ENCODE data around the gene IRF7.

Gene IRF7

DNA sequence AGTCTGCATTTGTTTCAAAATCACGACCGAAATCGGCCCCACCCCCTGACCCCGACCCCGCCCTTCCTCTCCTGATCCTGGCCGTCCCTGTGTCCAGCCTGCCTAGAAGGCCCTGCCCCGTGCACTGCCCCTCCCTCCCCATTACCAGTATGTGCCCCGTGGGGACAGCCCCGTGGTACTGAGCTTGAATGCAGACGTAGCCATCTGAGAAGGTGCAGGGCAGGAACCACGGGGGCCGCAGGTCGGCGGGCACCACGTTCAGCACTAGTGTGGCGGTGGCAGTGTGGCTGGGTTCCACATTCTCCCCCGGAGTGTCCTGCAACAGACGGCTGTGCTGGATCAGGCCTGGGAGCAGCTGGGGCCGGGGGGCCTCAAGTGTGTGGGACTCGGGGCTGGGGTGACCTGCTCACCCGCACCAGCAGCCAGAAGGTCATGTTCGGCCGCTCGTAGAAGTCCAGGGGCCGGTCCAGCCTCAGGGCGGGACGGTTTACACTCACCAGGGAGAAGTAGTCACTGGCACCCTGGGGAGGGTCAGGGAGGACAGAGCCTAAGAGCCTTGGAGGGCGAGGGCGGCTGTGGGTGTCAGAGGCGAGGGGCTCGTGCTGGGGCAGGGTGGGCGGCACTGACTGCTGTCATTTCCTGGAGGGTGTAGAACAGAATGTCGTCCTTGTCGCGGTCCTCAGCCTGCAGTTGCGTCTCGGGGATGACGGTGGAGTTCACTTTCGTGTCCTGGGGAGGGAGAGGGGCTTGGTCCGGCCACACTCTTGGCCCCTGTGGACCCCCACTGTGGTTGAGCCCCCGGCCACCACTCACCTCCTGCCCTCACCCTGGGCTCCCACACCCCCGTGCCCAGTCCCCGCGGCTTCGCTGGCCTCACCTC, 5.4 kb upstream of the IRF7 start:
- DNase-seq = no peak

DNA sequence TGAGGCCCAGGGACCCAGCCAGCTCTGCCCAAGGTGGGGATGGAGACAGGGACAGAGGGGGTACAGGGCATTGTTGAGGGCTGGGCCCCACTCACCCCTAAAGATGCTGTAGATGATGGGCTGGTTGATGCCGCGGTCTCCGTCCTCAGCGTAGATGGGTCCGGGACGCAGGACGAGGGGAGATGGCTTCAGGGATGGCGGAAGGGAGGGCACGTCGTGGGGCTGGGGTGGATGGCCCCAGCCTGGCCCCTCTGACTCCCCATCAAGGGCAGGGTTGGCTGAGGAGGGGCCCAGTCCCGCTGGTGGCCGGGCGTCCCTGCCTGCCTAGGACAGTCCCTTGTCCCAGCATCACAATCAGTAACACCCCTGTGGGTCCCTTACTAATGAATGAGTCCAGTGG, 4.5 kb upstream of the IRF7 start:
- no peak for DNase-seq

DNA sequence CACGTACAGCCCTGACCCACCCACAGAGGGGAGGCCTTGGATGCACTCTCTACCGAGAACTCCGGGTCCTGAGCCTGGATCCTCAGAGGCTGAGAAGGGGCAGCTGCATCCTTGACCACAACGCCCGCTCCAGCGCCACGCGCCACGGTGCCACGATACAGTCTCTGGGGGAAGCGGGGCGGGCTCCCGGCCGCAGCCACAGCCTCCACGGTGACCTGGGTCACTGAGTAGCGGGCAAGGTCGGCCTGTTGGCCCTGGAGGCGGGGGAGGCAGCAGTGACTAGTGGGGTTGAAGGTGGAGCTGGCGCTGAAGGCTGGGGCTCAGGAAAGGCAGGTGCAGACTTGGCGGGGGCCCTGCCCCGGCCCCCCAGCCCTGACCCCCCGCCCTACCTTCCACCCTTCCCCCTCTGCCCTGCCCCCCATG, 3.9 kb upstream of the IRF7 start:
- no peak for DNase-seq

DNA sequence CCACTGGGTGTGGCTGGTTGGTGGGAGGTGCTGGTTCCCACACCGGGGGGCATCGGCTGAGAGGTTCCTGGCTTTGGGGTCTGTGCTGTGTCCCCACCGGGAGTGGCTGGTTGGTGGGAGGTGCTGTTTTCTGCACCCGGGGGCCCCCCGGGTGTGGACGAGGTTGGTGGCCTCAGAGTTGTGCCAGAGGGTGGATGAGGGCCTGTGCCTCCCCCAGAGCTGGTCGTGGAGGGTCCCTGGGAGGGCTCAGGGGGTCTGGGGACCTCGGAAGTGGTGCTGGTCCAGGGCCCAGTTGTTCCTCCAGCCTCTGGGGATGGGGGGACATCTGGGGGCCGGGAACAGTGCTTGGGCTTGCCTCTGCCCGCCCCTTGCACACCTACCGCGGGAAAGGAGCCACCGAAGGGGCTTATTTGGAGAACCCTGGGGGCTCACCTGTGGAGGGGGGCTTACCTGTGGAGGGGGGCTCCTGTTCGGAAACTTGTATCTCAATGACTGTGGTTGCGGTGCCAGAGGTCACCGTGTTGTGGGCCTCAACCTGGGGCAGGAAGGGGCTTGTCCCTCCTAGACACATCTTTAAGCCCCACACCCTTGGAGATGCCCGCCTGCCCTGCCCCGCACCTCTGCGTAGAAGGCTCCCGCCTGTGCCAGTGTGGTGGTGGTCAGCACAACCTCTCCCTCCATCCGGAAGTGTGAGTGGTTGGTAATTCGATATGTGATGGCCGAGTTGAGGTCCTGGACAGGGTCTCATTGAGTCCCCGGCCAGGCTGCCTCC, 3.3 kb upstream of the IRF7 start:
- DNase-seq = no peak

DNA sequence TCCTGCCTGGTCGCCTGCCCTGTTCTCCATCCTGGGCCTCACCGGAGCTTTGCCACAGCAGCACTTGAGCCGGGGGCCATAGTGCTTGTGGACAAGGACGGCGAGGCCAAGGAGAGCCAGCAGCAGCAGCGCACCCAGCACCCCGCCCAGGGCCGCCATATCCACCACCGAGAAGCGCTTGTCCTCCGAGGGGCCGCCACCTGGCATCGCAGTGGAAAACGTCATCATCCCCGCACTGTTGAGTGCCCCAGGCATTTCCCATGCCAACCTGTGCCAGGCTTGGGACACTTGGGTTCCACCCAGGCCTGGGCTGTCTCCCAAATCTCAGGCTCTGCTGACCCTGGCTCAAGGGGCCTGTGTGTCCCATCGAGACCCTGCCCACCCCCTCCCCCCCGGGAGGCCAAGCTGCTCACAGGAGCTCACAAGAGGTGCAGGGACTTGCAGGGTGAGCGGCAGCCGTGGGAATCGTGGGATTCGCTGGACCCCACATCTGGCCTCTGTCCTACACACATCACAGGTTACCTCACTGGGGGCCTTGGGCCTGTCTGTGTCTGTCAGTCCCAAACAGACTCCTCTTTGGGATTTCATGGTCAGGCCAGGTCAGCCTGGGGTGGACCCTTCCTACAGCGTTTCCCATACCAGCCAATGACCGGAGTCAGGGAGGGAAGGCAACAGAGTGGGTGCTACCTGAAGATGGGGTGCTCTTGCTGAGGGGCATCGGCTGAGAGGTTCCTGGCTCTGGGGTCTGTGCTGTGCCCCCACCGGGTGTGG, 2.3 kb upstream of the IRF7 start:
- no peak for DNase-seq

DNA sequence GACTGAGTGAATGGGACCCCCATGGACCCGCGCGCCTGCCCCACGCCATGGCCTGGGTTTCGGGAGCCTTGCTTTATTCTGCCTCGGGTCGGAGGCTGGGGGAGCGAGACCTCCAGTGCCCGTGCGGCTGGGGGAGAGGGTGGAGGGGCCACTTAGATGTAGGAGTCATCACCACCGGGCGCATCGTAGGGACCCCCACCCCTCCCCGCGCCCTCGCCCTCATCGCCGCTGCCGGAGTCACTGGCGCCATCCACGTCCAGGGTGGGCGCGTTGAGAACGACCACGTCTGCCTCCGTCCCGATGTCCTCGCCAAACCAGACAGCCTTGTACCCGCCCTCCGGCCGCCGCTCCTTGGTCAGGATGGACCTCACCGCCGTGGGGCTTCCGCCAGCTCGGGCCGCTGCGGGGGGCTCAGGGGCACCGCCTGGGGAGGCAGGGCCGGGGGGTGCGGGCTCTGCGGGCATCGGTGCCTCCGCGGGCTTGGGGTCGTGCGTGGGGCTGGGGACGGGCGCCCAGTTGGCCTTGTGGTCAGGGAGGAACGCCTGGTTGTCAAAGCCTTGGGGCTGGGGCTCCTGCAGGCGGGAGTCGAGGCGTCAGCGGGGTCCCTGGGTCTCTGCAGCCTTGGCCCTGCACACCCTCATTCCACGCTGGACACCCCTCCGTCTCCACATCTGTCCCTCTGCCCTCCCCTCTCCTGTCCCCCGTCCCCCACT, 1.6 kb upstream of the IRF7 start:
- no peak for DNase-seq

DNA sequence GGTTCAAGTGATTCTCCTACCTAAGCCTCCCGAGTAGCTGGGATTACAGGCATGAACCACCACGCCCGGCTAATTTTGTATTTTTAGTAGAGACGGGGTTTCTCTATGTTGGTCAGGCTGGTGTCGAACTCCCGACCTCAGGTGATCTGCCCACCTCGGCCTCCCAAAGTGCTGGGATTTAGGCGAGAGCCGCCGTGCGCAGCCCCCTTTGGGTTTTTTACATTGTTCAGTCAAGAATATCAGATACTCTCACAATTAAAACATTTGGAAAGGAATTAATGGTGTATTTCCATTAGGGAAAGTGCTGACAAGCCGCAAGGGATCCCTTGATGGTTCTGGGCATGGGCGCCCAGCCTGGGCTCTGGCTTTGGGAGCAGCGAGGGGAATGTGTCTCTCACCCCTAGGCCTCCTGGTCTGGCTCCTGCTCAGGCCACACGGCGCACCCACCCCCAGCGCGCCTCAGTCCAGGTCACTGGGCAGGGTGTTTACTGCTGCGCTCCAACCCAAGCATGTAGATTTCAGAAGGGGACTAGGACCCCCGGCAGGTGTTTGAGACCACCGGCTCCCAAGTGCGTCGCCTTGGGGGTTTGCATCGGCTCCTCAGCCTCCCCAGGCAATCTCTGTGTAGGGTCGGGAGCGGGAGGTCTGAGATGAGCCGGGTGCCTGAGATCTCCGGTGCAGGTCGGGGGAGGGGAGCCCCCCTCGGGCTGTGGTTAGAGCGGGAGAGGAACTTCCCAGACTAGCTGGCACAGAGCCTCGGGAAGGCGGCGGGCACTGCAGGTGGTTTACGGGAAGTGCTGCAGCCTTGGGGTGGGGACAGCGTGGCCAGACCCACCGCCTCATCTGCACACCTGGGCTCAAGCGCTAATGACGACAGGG, 809 bp upstream of the IRF7 start:
- DNase-seq = peak in 1 of 3 donors; percentile 36

DNA sequence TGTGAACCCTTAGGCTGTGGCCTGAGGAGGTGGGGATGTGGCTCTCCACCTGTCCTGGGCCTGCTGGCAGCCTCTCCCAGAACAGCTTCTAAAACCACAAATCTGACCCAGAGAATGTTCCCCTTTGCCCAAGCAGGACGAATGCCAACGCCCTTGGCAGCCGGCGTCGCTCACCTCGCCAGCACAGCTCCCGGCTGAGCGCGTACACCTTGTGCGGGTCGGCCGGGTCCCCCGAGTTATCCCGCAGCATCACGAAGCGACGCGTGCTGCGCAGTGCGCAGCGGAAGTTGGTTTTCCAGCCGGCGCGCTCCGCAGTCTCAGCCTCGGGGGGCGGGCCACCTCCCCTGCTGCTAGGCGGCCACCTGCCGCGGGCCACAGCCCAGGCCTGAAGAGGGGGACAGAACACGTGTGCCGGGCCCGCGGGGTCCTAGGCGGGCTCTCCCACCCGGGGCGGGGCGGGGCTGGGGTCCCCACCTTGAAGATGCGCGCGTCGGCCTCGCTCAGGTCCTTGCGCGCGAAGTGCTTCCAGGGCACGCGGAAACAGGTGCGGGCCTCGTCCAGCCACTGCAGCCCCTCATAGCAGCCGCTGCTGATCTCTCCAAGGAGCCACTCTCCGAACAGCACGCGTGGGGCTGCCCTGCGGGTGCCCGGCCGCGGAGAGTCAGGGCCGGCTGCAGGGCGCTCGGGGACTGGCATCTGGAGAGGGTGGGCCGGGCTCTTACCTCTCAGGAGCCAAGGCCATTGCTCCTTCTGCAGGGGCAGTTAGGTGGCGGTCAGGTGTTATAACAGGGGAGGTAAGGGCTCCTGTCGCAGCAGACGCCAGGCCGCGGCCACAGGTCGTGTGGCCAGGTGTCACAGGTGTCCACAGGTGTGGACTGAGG, 887 bp downstream of the IRF7 start:
- peak in 1 of 3 donors; percentile 28 for DNase-seq

DNA sequence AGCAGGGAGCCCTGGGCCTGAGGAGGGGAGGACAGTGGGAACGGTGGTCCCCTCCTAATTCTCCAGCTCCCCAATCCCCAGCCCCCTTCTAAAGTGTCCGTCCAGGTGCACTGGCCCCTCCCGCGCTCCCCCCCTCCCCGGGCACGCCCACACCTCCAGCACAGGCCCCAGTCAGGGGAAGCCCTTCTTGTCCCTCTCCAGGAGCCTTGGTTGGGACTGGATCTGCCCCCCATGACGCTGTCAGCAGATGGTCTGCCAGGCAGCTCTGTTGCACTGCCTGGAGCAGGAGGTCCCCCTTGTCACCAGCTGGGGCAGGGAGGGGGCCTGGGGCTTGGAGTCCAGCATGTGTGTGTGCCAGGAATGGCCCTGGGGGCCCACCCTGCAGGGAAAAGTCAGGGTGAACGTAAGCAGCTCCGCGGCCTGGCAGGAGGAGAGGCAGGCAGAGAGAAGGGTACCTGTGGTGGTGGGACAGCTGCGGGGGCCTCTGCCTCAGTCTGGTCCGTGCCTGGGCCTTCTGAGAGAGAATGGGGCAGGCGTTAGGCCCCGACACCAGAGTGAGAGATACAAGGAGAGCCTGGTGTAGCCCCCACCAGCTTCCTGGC, 1.6 kb downstream of the IRF7 start:
- DNase-seq = no peak

DNA sequence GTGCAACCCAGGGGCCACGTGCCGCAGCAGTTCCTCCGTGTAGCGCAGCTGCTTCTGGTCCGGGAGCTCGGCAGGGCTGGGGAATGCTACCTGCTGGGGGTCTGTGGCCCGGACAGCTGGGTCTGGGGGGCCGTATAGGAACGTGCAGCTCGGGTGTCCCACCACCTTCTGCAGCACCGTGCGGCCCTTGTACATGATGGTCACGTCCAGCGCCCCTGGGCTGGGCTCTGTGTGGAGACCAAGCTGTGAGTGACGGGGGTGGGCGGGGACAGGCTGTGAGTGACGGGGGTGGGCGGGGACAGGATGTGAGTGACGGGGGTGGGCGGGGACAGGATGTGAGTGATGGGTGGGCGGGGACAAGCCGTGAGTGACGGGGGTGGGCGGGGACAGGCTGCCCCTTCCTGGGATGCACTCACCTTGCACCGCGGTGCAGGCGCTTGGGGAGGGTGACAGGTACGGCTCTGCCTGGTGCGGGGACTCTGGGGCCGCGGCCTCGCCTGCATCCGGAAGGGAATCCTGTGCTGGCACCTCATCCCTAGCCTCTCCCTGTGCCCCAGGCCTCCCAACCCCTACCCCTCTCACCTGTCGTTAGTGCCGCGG, 2.3 kb downstream of the IRF7 start:
- peak; percentile 74 to 95 (median 78) for DNase-seq

DNA sequence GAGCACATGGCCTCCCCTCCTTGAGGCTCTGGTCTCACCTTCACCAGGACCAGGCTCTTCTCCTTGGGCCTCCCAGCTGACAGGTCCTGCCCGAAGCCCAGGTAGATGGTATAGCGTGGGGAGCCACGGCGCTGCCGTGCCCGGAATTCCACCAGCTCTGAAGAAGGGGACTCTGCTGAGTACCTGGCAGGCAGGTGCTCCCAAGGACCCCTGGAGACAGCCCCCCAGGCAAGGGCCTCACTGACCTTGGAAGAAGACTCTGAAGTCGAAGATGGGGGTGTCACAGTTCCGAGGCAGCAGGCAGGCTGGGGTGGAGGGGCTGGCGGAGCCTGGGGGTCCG, 2.8 kb downstream of the IRF7 start:
- no peak for DNase-seq

DNA sequence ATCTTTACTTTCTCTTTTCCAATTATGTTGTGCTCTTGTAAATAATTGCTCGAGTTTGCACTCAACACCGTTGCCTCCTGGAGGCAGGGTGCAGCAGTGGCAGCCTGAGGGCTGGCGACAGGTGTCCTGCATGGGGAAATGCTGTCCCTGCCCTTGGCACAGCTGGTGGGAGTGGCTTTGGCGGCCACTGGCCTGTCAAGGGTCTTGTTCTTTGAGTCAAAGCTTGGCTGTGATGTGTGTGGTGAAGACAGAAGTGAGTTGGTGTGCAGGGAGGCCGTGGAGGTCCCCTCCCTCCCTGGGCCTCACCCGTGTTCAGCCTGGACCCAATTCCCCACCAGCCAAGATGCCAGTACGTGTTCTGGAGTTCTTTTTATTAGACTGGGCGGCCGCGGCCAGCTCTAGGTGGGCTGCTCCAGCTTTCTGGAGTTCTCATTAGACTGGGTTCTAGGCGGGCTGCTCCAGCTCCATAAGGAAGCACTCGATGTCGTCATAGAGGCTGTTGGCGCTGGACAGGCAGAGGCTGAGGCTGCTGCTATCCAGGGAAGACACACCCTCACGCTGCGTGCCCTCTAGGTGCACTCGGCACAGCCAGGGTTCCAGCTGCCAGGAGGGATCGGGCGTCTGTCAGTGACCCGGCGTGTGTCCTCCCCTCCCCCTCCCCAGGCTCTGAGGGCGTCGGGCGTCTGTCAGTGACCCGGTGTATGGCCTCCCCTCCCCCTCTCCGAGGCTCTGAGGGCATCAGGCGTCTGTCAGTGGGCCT, 3.4 kb downstream of the IRF7 start:
- DNase-seq = peak; percentile 29 to 48 (median 47)

DNA sequence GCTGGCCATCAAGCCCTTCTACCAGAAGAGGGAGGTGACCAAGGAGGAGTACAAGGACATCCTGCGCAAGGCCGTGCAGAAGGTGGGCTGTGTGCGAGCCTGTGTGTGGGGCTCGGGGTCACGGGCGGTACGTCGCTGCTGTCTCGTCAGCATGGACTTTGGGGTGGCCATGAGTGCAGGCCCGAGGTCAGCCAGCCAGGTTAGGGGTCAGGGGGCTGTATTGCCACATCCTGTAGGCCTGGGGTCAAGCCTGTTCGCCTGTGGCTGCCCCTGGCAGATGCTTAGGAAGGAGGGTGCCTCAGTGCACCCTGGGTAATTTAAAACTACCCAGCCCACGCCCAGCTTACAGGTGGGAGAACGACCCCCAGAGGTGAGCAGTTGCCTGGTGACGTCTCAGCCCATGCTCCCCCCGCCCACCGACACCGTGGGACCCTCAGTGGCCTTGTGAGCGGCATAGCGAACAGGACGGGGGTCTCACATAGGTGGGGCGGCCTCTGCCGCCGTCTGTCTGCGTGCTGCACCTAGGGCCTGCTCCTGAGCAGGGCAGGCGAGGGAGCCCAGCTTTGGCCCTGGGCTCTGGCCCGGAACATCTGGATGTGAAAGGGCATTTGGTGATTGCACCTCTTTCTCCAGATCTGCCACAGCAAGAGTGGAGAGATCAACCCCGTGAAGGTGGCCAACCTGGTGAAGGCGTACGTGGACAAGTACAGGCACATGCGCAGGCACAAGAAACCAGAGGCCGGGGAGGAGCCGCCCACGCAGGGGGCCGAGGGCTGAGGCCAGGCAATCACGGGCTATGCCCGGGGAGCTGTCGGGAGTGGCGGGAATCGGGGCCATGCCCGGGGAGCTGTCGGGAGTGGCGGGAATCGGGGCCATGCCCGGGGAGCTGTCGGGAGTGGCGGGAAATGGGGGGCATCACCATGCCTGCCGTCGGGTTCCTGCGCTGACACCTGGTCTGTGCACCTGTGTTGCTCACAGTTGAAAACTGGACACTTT, 4.5 kb downstream of the IRF7 start:
- peak in 2 of 3 donors; percentile 21 to 33 for DNase-seq

DNA sequence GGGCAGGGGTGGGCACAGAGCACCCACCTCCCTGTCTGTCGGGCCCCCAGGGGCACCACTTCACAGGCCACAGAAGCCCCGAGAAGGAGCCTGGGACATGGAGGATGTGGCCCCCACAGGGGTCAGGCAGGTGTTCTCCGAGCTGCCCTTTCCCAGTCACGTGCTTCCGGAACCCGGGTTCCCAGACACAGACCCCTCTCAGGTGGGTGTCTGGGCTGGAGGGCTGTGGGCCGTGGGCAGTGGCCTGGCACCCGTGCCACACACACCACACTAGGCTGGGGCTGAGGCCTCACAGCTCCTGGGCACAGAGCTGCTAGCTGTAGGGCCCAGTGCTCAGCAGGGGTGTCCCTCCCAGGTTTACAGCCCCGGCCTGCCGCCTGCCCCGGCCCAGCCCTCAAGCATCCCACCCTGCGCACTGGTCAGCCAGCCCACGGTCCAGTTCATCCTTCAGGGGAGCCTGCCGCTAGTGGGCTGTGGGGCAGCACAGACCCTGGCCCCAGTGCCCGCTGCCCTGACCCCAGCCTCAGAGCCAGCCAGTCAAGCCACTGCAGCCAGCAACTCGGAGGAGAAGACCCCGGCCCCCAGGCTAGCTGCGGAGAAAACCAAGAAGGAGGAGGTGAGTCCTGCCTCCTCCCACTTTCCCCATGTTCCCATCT, 5.5 kb downstream of the IRF7 start:
- DNase-seq = no peak

DNA sequence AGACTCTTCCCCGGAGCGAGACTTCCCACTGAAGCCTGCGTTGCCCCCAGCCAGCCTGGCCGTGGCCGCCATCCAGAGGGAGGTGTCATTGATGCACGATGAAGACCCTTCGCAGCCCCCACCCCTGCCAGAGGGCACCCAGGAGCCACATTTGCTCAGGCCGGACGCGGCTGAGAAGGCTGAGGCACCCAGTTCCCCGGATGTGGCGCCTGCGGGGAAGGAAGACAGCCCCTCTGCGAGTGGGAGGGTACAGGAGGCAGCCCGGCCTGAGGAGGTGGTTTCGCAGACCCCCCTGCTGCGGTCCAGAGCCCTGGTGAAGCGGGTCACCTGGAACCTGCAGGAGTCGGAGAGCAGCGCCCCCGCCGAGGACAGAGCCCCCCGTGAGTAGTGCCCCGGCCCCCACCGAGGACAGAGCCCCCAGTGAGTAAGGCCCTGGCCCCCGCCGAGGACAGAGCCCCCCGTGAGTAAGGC, 6.4 kb downstream of the IRF7 start:
- DNase-seq = no peak

DNA sequence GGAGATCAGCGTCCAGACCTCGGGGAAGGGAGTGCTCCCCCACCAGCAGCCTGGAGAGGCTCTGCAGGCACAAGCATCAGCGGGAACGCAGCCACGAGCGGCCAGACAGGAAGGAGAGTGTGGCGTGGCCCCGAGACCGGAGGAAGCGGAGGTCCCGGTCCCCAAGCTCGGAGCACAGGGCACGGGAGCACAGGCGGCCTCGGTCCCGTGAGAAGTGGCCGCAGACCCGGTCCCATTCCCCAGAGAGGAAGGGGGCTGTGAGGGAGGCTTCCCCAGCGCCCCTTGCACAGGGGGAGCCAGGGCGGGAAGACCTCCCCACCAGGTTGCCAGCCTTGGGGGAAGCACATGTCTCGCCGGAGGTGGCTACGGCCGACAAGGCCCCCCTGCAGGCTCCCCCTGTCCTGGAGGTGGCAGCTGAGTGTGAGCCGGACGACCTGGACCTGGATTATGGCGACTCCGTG, 6.9 kb downstream of the IRF7 start:
- no peak for DNase-seq

Data from suppressor macrophage treated with lipopolysaccharide for 1 hour (primary cell).